Measurements from ENCODE around the gene ORMDL1.

Gene ORMDL1

DNA sequence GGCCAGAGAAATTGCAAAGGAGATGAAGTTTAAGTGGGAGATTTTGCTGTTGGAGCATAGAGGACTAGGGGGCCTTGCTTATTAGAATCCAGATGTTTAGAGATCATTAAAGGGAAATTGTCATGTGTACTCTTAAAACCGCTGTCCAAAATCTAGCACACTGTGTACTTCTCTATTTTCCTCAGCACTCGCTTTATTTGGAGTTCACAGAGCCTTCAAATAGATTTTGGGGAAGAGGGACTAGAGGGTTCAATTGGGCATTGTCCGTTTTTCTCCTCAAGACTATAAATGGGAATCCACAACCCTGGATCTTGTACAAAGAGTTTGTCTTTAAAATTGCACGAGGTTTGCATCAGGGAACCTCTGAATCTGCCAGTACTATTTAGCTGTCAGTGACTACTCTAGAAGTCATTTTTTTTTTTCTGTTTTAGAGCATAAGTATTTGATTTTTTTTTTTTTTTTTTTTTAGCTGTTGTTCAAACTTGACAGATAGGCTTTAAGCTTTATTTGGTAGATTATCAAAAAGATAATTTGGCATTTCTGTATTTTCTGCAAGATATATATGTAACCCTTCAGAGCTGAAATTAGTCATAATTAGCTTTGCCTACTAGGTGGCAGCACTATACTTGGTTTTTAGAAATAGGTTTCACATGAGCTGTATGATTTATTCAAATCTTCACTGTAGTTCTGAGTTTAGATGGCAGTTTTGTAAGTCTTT, 14.3 kb upstream of the ORMDL1 start:
- peaks cover 80% of the 10 kb centered on the region for H3K36me3 ChIP-seq (ENCODE audit: insufficient read depth, low read length)

GRCh38 chr2:189797902-189798301, 13.8 kb upstream of the ORMDL1 start:
- H2AFZ ChIP-seq (ENCODE audit: low read length), result no peak overlapping the region
- H3K36me3 ChIP-seq (ENCODE audit: insufficient read depth, low read length), result peaks cover 81% of the 10 kb centered on the region

More for the DNA sequence above, 14.3 kb upstream of the ORMDL1 start:
- H3K4me2 ChIP-seq (ENCODE audit: low read length), result no peak overlapping the region
- H3K9ac ChIP-seq (ENCODE audit: low read length), result no peak overlapping the region
- no peaks in the 10 kb centered on the region for H4K20me1 ChIP-seq (ENCODE audit: insufficient read depth, low read length)
- H3K9me3 ChIP-seq (ENCODE audit: low read length), result no peaks in the 10 kb centered on the region
- no peaks in the 10 kb centered on the region for H3K9me2 ChIP-seq (ENCODE audit: low read depth, low read length)
- no peak overlapping the region for H2AFZ ChIP-seq (ENCODE audit: low read length)
- TF ChIP-seq EZH2 (IDR thresholded peaks at IDR 0.05; ENCODE audit: borderline replicate concordance, low read length) (no peak), CTCF (IDR thresholded peaks at IDR 0.05; ENCODE audit: low read length) (peak; percentile 60; the same call in 1 of the 2 replicates)
- H3F3A ChIP-seq (ENCODE audit: insufficient read depth, low read length), result no peaks in the 10 kb centered on the region
- no peak overlapping the region for H3K4me3 ChIP-seq (ENCODE audit: low read depth, low read length, poor library complexity, severe bottlenecking)
- H3K27ac ChIP-seq (ENCODE audit: low read depth, low read length, poor library complexity, severe bottlenecking), result no peak overlapping the region
- H3K27me3 ChIP-seq (ENCODE audit: insufficient read depth, low read length), result no peaks in the 10 kb centered on the region
- no peaks in the 10 kb centered on the region for H3K4me1 ChIP-seq (ENCODE audit: insufficient read depth, low read length, severe bottlenecking)
- peaks cover 3% of the 10 kb centered on the region; the same call in 1 of the 2 replicates for H3K79me2 ChIP-seq (ENCODE audit: insufficient read depth, low read length)

DNA sequence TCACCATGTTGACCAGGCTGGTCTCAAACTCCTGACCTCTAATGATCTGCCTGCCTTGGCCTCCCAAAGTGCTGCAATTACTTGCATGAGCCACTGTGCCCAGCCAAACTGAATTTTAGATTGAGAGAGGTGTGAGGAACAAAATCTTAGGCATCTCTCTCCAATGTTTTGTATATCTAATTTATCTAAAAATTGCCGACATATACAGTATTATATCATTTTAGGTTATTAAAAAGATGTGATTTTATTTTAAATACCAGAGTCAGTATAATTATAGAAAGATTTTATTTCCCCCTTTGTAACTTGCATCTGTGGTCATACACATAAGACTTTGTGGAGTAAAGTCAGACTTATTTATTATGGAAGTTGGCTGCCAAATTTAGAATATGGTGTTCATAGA, 10.2 kb upstream of the ORMDL1 start:
- Histone ChIP-seq H3F3A (ENCODE audit: insufficient read depth, low read length) (no peaks in the 10 kb centered on the region), H3K4me3 (ENCODE audit: low read depth, low read length, poor library complexity, severe bottlenecking) (no peak overlapping the region), H4K20me1 (ENCODE audit: insufficient read depth, low read length) (no peaks in the 10 kb centered on the region), H3K27ac (ENCODE audit: low read depth, low read length, poor library complexity, severe bottlenecking) (no peak overlapping the region), H3K27me3 (ENCODE audit: insufficient read depth, low read length) (no peaks in the 10 kb centered on the region), H3K9me2 (ENCODE audit: low read depth, low read length) (no peaks in the 10 kb centered on the region), H3K9ac (ENCODE audit: low read length) (no peak overlapping the region), H3K36me3 (ENCODE audit: insufficient read depth, low read length) (peaks cover 88% of the 10 kb centered on the region), H2AFZ (ENCODE audit: low read length) (no peak overlapping the region), H3K79me2 (ENCODE audit: insufficient read depth, low read length) (peaks cover 18% of the 10 kb centered on the region), H3K4me2 (ENCODE audit: low read length) (no peak overlapping the region), H3K4me1 (ENCODE audit: insufficient read depth, low read length, severe bottlenecking) (no peaks in the 10 kb centered on the region), H3K9me3 (ENCODE audit: low read length) (no peaks in the 10 kb centered on the region)
- TF ChIP-seq CTCF (IDR thresholded peaks at IDR 0.05; ENCODE audit: low read length) (no peak), EZH2 (IDR thresholded peaks at IDR 0.05; ENCODE audit: borderline replicate concordance, low read length) (no peak)

More at GRCh38 chr2:189797902-189798301, 13.8 kb upstream of the ORMDL1 start:
- peaks cover 3% of the 10 kb centered on the region; the same call in 1 of the 2 replicates for H3K79me2 ChIP-seq (ENCODE audit: insufficient read depth, low read length)
- no peak overlapping the region for H3K9ac ChIP-seq (ENCODE audit: low read length)
- no peak for TF ChIP-seq EZH2 (IDR thresholded peaks at IDR 0.05; ENCODE audit: borderline replicate concordance, low read length)
- no peaks in the 10 kb centered on the region for H3F3A ChIP-seq (ENCODE audit: insufficient read depth, low read length)
- no peak overlapping the region for H3K4me2 ChIP-seq (ENCODE audit: low read length)
- no peaks in the 10 kb centered on the region for H4K20me1 ChIP-seq (ENCODE audit: insufficient read depth, low read length)
- H3K4me3 ChIP-seq (ENCODE audit: low read depth, low read length, poor library complexity, severe bottlenecking), result no peak overlapping the region
- H3K9me3 ChIP-seq (ENCODE audit: low read length), result no peaks in the 10 kb centered on the region
- H3K4me1 ChIP-seq (ENCODE audit: insufficient read depth, low read length, severe bottlenecking), result no peaks in the 10 kb centered on the region
- no peak overlapping the region for H3K27ac ChIP-seq (ENCODE audit: low read depth, low read length, poor library complexity, severe bottlenecking)
- H3K27me3 ChIP-seq (ENCODE audit: insufficient read depth, low read length), result no peaks in the 10 kb centered on the region
- no peaks in the 10 kb centered on the region for H3K9me2 ChIP-seq (ENCODE audit: low read depth, low read length)

Measured in OCI-LY1 (cell line).